ENCODE data around the gene CCDC77. TPM values are rescaled to one million over a fixed set of nuclear protein-coding genes. Genes with fewer than 3 reads are reported as not detected.

CCDC77 gene
- total and polyA plus RNA-seq, 9 donors: 7.4 to 11.0 (median 9.3) TPM

DNA sequence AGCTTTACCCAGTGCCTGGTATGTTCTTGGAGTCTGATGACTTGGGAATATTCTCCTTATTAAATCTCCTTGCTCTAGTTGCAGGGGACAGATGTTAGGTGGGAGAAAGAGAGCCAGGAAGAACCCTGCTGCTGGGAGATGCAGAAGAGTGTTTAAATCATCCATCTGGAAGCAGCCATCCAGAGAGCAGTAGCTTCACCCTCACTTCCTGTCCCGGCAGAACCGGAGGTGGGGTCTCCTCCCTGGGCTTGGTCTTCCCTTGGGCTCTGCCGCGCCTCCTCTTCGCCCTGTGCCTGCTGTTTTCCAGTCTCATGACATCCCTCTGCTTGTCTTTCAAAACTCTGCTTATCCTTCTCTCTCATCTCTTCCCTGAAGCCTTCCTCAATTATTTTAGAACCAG lies 73.8 kb downstream of the CCDC77 start:
- WGBS (ENCODE audit: insufficient coverage): 41% methylated on average over 5 of the region's 5 CpGs
- Histone ChIP-seq H3K36me3 (ENCODE audit: control insufficient read depth, insufficient read depth, low read length) (no peaks in the 10 kb centered on the region), H3K4me3 (ENCODE audit: low read length) (no peak overlapping the region), H3K9me3 (replicated peaks; ENCODE audit: control insufficient read depth, low read depth, low read length) (no peaks in the 10 kb centered on the region), H3K27me3 (ENCODE audit: control insufficient read depth, insufficient read depth, low read length) (no peaks in the 10 kb centered on the region), H3K4me1 (ENCODE audit: control insufficient read depth, insufficient read depth, low read length) (peaks cover 6% of the 10 kb centered on the region), H3K27ac (ENCODE audit: low read length) (no peak overlapping the region)
- no peak for DNase-seq

DNA sequence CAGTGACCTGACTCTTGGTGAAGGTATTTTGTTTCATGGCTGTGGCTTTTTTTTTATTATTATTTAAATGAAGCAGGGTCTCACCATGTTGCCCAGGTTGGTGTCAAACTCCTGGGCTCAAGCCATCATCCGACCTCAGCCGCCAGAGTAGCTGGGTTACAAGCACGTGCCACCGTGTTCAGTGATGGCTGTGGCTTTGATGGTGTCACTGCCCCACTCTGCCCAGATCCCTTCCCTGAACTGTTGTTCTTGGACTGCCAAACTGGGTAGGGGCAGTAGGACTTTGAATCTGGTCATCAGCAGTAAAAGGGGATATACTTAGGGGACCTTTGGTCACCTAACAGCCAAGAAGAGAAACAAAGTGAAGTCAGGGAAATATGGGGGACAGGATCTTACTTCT lies 77.7 kb downstream of the CCDC77 start:
- H3K36me3 ChIP-seq (ENCODE audit: control insufficient read depth, insufficient read depth, low read length): no peaks in the 10 kb centered on the region
- no peak for DNase-seq
- no peak overlapping the region for H3K4me3 ChIP-seq (ENCODE audit: low read length)
- H3K9me3 ChIP-seq (replicated peaks; ENCODE audit: control insufficient read depth, low read depth, low read length): no peaks in the 10 kb centered on the region
- 100% methylated on average over 3 of the region's 4 CpGs for WGBS (ENCODE audit: insufficient coverage)
- H3K27me3 ChIP-seq (ENCODE audit: control insufficient read depth, insufficient read depth, low read length): peaks cover 1% of the 10 kb centered on the region
- peaks cover 22% of the 10 kb centered on the region for H3K4me1 ChIP-seq (ENCODE audit: control insufficient read depth, insufficient read depth, low read length)
- no peak overlapping the region for H3K27ac ChIP-seq (ENCODE audit: low read length)

DNA sequence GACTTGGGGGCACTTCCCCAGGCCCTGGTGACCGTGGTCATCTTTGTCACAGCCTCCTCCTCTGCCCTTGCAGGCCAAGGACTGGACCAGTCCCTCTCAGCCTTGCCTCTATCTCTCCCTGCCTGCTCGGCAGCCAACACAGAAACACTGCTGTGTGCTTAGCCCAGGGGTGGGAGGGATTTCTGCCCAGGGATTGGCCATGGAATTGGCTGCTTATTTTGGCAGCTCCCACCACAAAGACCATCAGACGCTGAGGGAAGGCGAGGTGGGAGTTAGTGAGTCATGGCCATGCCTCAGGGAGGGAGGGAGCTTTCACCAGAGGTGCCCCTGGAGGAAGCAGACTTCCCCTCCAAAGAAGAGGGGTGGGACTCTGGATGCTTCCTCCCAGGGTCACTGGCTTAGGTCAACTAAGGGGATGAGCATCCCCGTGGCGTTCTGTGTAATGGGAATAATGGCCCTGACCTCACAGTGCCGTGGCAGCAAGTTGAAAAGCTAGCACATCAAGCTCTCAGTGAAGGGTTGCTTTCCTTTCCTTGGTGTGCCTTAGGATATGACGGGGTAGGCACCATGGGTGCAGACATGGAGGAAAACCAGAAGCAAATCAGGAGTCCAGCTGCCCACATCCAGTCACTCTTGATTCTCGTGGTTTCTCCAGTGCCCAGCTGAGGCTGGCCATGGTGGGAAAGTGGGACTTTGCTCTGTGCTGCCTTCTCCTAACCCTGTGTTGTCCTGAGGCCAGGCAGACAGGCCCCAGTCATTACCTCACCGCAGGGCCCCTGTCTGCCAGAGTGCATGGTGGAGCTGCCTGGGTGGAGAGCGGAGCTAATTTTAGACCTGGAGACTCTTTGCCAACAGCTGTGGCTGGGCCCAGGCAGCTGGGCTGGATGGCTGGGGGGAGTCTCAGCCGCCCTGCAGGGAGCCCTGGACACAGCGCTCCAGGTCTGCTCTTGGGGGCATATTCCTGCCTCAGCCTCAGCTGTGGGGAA lies 79.7 kb downstream of the CCDC77 start:
- Histone ChIP-seq H3K36me3 (ENCODE audit: control insufficient read depth, insufficient read depth, low read length) (no peaks in the 10 kb centered on the region), H3K4me3 (ENCODE audit: low read length) (no peak overlapping the region), H3K9me3 (replicated peaks; ENCODE audit: control insufficient read depth, low read depth, low read length) (no peaks in the 10 kb centered on the region), H3K4me1 (ENCODE audit: control insufficient read depth, insufficient read depth, low read length) (peaks cover 22% of the 10 kb centered on the region), H3K27ac (ENCODE audit: low read length) (peak overlapping the region; percentile 85), H3K27me3 (ENCODE audit: control insufficient read depth, insufficient read depth, low read length) (peaks cover 5% of the 10 kb centered on the region)
- 72% methylated on average over 7 of the region's 13 CpGs for WGBS (ENCODE audit: insufficient coverage)
- peak; percentile 84 for DNase-seq

DNA sequence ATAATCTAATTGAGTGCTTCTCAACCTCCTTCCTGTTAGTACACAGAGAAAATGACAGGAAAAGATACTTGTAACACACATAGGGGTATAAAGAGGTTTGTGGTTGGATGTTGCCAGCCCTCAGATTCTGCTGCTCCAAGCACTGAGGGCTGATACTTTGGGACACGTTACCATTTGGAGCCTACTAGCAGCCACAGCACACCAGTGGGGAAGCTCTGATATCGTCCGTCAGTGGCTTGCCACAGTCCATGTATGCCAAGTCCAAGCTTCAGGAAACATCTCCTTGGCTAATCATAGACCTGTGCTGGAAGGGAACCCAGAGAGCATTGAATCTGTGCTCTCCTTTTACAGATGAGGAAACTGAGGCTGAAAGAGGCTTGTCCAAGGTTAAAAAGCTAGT lies 80.6 kb downstream of the CCDC77 start:
- H3K27me3 ChIP-seq (ENCODE audit: control insufficient read depth, insufficient read depth, low read length): peaks cover 5% of the 10 kb centered on the region
- WGBS (ENCODE audit: insufficient coverage): 71% methylated on average over 3 of the region's 3 CpGs
- peak overlapping the region; percentile 67 for H3K27ac ChIP-seq (ENCODE audit: low read length)
- no peaks in the 10 kb centered on the region for H3K36me3 ChIP-seq (ENCODE audit: control insufficient read depth, insufficient read depth, low read length)
- no peak for DNase-seq
- H3K4me1 ChIP-seq (ENCODE audit: control insufficient read depth, insufficient read depth, low read length): peaks cover 22% of the 10 kb centered on the region
- no peaks in the 10 kb centered on the region for H3K9me3 ChIP-seq (replicated peaks; ENCODE audit: control insufficient read depth, low read depth, low read length)
- H3K4me3 ChIP-seq (ENCODE audit: low read length): no peak overlapping the region

DNA sequence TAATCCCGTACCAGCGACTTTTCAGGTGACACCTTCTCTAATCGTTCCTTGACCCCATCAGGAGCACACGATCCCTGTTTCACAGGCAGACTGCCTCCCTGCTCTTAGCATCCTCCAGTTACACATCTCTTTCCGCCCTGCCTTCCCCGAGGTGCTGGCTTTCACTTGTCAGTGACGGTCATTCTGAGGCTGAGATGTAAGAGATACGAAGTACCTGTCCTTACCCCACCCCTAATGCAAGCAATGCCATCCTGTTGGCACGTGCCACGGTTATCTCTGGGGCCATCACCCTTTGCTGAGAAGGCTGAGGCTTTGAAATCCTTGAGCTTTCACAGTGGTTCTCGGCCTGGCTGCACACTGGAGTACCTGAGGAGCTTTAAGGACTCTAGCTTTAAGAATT lies 82.7 kb downstream of the CCDC77 start:
- Histone ChIP-seq H3K27me3 (ENCODE audit: control insufficient read depth, insufficient read depth, low read length) (peaks cover 5% of the 10 kb centered on the region), H3K9me3 (replicated peaks; ENCODE audit: control insufficient read depth, low read depth, low read length) (no peaks in the 10 kb centered on the region), H3K36me3 (ENCODE audit: control insufficient read depth, insufficient read depth, low read length) (no peaks in the 10 kb centered on the region), H3K4me1 (ENCODE audit: control insufficient read depth, insufficient read depth, low read length) (peaks cover 22% of the 10 kb centered on the region), H3K4me3 (ENCODE audit: low read length) (no peak overlapping the region), H3K27ac (ENCODE audit: low read length) (no peak overlapping the region)
- 39% methylated on average over 11 of the region's 11 CpGs for WGBS (ENCODE audit: insufficient coverage)
- no peak for DNase-seq

DNA sequence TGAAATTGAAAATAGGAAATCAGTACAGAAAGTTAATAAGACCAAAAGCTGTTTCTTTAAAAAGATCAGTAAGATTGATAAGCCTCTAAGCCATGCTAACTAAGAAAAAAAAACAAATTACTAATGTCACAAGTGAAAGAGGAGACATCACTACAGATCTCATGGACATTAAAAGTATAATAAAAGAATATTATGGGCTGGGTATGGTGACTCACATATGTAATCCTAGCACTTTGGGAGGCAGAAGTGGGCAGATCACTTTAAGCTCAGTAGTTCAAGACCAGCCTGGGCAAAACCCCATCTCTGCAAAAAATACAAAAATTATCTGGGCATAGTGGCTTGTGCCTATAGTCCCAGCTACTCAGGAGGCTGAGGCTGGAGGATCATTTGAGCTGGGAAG lies 88.8 kb downstream of the CCDC77 start:
- Histone ChIP-seq H3K4me3 (ENCODE audit: low read length) (no peak overlapping the region), H3K36me3 (ENCODE audit: control insufficient read depth, insufficient read depth, low read length) (no peaks in the 10 kb centered on the region)
- DNase-seq: no peak

More for the DNA sequence above, 88.8 kb downstream of the CCDC77 start:
- Histone ChIP-seq H3K27ac (ENCODE audit: low read length) (no peak overlapping the region), H3K4me1 (ENCODE audit: control insufficient read depth, insufficient read depth, low read length) (no peaks in the 10 kb centered on the region), H3K27me3 (ENCODE audit: control insufficient read depth, insufficient read depth, low read length) (no peaks in the 10 kb centered on the region), H3K9me3 (replicated peaks; ENCODE audit: control insufficient read depth, low read depth, low read length) (peaks cover 8% of the 10 kb centered on the region)

Other genes with a start within 250 kb of the CCDC77 start
- gene SLC6A12, start 187.5 kb upstream of the CCDC77 start, total RNA-seq: 0.40 TPM
- 1 to 10 TPM in 3 of 8 donors, under 1 TPM in 5; 0.25 to 1.6 (median 0.41) TPM for gene SLC6A12, start 187.5 kb upstream of the CCDC77 start, polyA plus RNA-seq (ENCODE audit: insufficient read depth in 1 of 8, insufficient read length in 8 of 8, low replicate concordance in 1 of 8)
- 2.4 TPM for gene SLC6A13, start 138.8 kb upstream of the CCDC77 start, total RNA-seq
- gene SLC6A13, start 138.8 kb upstream of the CCDC77 start, polyA plus RNA-seq (ENCODE audit: insufficient read depth in 1 of 8, insufficient read length in 8 of 8, low replicate concordance in 1 of 8): 1 to 10 TPM in 7 of 8 donors, under 1 TPM in 1; 0.77 to 7.5 (median 3.3) TPM
- gene KDM5A, start 12.3 kb upstream of the CCDC77 start, total RNA-seq: 36.8 TPM
- gene KDM5A, start 12.3 kb upstream of the CCDC77 start, polyA plus RNA-seq (ENCODE audit: insufficient read depth in 1 of 8, insufficient read length in 8 of 8, low replicate concordance in 1 of 8): 10 to 100 TPM; 15.8 to 29.3 (median 22.7) TPM
- gene B4GALNT3, start 58.3 kb downstream of the CCDC77 start, total RNA-seq: 6.0 TPM
- 10 to 100 TPM in 3 of 8 donors, 1 to 10 TPM in 5; 8.4 to 12.4 (median 9.4) TPM for gene B4GALNT3, start 58.3 kb downstream of the CCDC77 start, polyA plus RNA-seq (ENCODE audit: insufficient read depth in 1 of 8, insufficient read length in 8 of 8, low replicate concordance in 1 of 8)

Measured in muscle of leg (tissue), 11 donors.